ENCODE measurements around the gene TPX2. TPM values are rescaled to one million over a fixed set of nuclear protein-coding genes. Genes with fewer than 3 reads are reported as not detected.

The TPX2 gene
- total and polyA plus RNA-seq, 2 donors (not counting 1 experiment from before 2014, with no cell fraction given) = 0.30 to 0.31 TPM

GRCh38 chr20:31722257-31723068 lies 16.6 kb upstream of the TPX2 start, which contains the start of gene BCL2L1:
TSS of gene BCL2L1 (minus strand) at chr20:31722868. CDS start at chr20:31722218, 650 bp downstream.
- H3K4me3 Mint-ChIP-seq = peak within 1 kb of the TSS; percentile 92
- H3K27me3 ChIP-seq (replicated peaks in 1 of 4; ENCODE audit: control extremely low read depth in 1 of 4, control insufficient read depth in 3 of 4, insufficient read depth in 4 of 4, low read length in 3 of 4) = no peaks in the 10 kb centered on the region
- ChIA-PET CTCF (interaction anchor here (0.5 to 10.5 kb wide), 23 partner anchors 8 to 229 kb away, joined by 3 to 455 read pairs (median 5); partner anchors contain the start of gene PDRG1), POLR2A (interaction anchor here (0.5 to 2.8 kb wide), 10 partner anchors 16 to 157 kb away, joined by 3 to 43 read pairs (median 6); partner anchors contain the start of gene TPX2)
- H3K27ac Mint-ChIP-seq = peak within 1 kb of the TSS; percentile 95
- TF ChIP-seq, protein P1, sequence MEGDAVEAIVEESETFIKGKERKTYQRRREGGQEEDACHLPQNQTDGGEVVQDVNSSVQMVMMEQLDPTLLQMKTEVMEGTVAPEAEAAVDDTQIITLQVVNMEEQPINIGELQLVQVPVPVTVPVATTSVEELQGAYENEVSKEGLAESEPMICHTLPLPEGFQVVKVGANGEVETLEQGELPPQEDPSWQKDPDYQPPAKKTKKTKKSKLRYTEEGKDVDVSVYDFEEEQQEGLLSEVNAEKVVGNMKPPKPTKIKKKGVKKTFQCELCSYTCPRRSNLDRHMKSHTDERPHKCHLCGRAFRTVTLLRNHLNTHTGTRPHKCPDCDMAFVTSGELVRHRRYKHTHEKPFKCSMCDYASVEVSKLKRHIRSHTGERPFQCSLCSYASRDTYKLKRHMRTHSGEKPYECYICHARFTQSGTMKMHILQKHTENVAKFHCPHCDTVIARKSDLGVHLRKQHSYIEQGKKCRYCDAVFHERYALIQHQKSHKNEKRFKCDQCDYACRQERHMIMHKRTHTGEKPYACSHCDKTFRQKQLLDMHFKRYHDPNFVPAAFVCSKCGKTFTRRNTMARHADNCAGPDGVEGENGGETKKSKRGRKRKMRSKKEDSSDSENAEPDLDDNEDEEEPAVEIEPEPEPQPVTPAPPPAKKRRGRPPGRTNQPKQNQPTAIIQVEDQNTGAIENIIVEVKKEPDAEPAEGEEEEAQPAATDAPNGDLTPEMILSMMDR (IDR thresholded peaks at IDR 0.05) = peak; percentile 60
- no peak for TF ChIP-seq EZH2 (IDR thresholded peaks at IDR 0.05; ENCODE audit: borderline replicate concordance, insufficient read depth, low read depth, low read length, poor library complexity, severe bottlenecking)
- no peaks in the 10 kb centered on the region for H3K36me3 ChIP-seq (replicated peaks in 1 of 2; ENCODE audit: control extremely low read depth in 1 of 2, control insufficient read depth in 1 of 2, extremely low read depth in 1 of 2, insufficient read depth in 2 of 2, low read length in 1 of 2)
- peak within 1 kb of the TSS; percentile 93 for H2AFZ ChIP-seq (ENCODE audit: insufficient read depth, low read depth, low read length, poor library complexity, severe bottlenecking)
- peaks cover 50% of the 10 kb centered on the region for H3K4me1 Mint-ChIP-seq
- H3K4me2 ChIP-seq (replicated peaks; ENCODE audit: low read depth, low read length, poor library complexity, severe bottlenecking) = peak within 1 kb of the TSS; percentile 99
- ATAC-seq (ENCODE audit: low read depth) (peak; percentile 23), DNase-seq (peak; percentile 80)
- H3K27me3 Mint-ChIP-seq = no peaks in the 10 kb centered on the region
- no peaks in the 10 kb centered on the region for H3K9me3 ChIP-seq (ENCODE audit: control extremely low read depth in 1 of 3, control insufficient read depth in 2 of 3, insufficient read depth in 1 of 3, low read length in 2 of 3)
- peaks cover 44 to 50% of the 10 kb centered on the region in 2 donors for H3K4me1 ChIP-seq (ENCODE audit: control insufficient read depth in 2 of 2, insufficient read depth in 2 of 2, low read length in 2 of 2)
- under 1% methylated on average over 28 of the region's 38 CpGs for WGBS (ENCODE audit: insufficient coverage)
- H3K4me3 ChIP-seq (ENCODE audit: control extremely low read depth in 1 of 5, extremely low read depth in 1 of 5, insufficient read depth in 1 of 5, low read depth in 2 of 5, low read length in 4 of 5) = peak within 1 kb of the TSS; percentile 65 to 99 (median 88)
- H3K27ac ChIP-seq (ENCODE audit: low read length in 2 of 2) = peak within 1 kb of the TSS; percentile 84 to 97
- peaks cover 51% of the 10 kb centered on the region for H3K79me2 ChIP-seq (ENCODE audit: control insufficient read depth, insufficient read depth, low read length)
- intact Hi-C loops (cut with micrococcal nuclease) = loop anchor here (1.0 to 2.0 kb wide), 9 partner anchors 17 to 160 kb away; partner anchors contain the start of genes ID1 and TPX2
- no peaks in the 10 kb centered on the region for H3K9me3 Mint-ChIP-seq (ENCODE audit: insufficient read depth)
- peaks cover 6% of the 10 kb centered on the region for H4K20me1 ChIP-seq (ENCODE audit: control insufficient read depth, insufficient read depth, low read length, poor library complexity, severe bottlenecking)
- H3K9ac ChIP-seq (ENCODE audit: low read length) = peak within 1 kb of the TSS; percentile 97

Data from B cell (primary cell).